Neuronal stem cell (in vitro differentiated cells): Measurements from ENCODE around the gene MAPKAP1.

Experiments used
- DNase-seq: peaks from one replicate; pipeline ENCODE4 v3.0.0-alpha.2; 2013; ENCODE audit warnings: low spot score
- H2AFZ ChIP-seq: one replicate; pipeline ENCODE4 v1.6.1; 2013; ENCODE audit warnings: mild to moderate bottlenecking, low read length, inconsistent platforms
- H2AK5ac ChIP-seq: 2 replicates; pipeline ENCODE4 v1.6.1; 2013; ENCODE audit warnings: low read depth, mild to moderate bottlenecking, inconsistent platforms, low read length, moderate library complexity, mixed read lengths
- H2BK120ac ChIP-seq: 2 replicates; pipeline ENCODE4 v1.6.1; 2013; ENCODE audit warnings: low read depth, mild to moderate bottlenecking, inconsistent platforms, low read length, moderate library complexity, mixed read lengths
- H2BK12ac ChIP-seq: one replicate; pipeline ENCODE4 v1.6.1; 2013; ENCODE audit warnings: low read length, inconsistent platforms
- H2BK15ac ChIP-seq: 2 replicates; pipeline ENCODE4 v1.6.1; 2013; ENCODE audit warnings: mild to moderate bottlenecking, low read length, inconsistent platforms, mixed read lengths
- H2BK5ac ChIP-seq: one replicate; pipeline ENCODE4 v1.6.1; 2013; ENCODE audit warnings: inconsistent platforms, mild to moderate bottlenecking, low read length, moderate library complexity
- H3K14ac ChIP-seq: one replicate; pipeline ENCODE4 v1.6.1; 2013; ENCODE audit warnings: low read length, inconsistent platforms
- H3K18ac ChIP-seq: 2 replicates; pipeline ENCODE4 v1.6.1; 2013; ENCODE audit warnings: low read length, inconsistent platforms
- H3K23ac ChIP-seq: 2 replicates; pipeline ENCODE4 v1.6.1; 2013; ENCODE audit warnings: low read depth, mild to moderate bottlenecking, mixed read lengths, low read length, inconsistent platforms; ENCODE audit not compliant: poor library complexity
- H3K27ac ChIP-seq: replicated peaks from 3 replicates; pipeline ENCODE4 v1.5.1; 2013; ENCODE audit warnings: low read length, inconsistent platforms
- H3K27me3 ChIP-seq, 3 experiments: 2 replicates each; pipeline ENCODE4 v1.6.1; 2013; ENCODE audit warnings: low read length in 3 of 3, mild to moderate bottlenecking in 2 of 3, inconsistent platforms in 1 of 3, low read depth in 1 of 3, mixed read lengths in 1 of 3, moderate library complexity in 1 of 3; ENCODE audit not compliant: control insufficient read depth in 3 of 3, insufficient read depth in 3 of 3
- H3K36me3 ChIP-seq, 2 donors: replicated peaks in 1 of 2; 2 replicates each; pipeline ENCODE4 v1.6.1; 2013; ENCODE audit warnings: low read length in 2 of 2; ENCODE audit not compliant: control insufficient read depth in 2 of 2, insufficient read depth in 2 of 2
- H3K4ac ChIP-seq: 2 replicates; pipeline ENCODE4 v1.6.1; 2013; ENCODE audit warnings: inconsistent platforms, mild to moderate bottlenecking, low read length, moderate library complexity
- H3K4me1 ChIP-seq, 2 donors: 1 replicate in 1 of 2; 2 replicates in 1 of 2; pipeline ENCODE4 v1.6.1; 2013; ENCODE audit warnings: low read length in 2 of 2, low read depth in 1 of 2; ENCODE audit not compliant: control insufficient read depth in 2 of 2, insufficient read depth in 1 of 2
- H3K4me2 ChIP-seq: one replicate; pipeline ENCODE4 v1.6.1; 2013; ENCODE audit warnings: mild to moderate bottlenecking, low read length, inconsistent platforms; ENCODE audit not compliant: insufficient read depth, poor library complexity, severe bottlenecking
- H3K4me3 ChIP-seq, 2 donors: 2 replicates each; pipeline ENCODE4 v1.5.1; 2013; ENCODE audit warnings: low read length in 2 of 2, mild to moderate bottlenecking in 2 of 2, inconsistent platforms in 1 of 2, moderate library complexity in 1 of 2
- H3K79me1 ChIP-seq: one replicate; pipeline ENCODE4 v1.6.1; 2013; ENCODE audit warnings: low read depth, mild to moderate bottlenecking, inconsistent platforms, low read length, moderate library complexity
- H3K9ac ChIP-seq: one replicate; pipeline ENCODE4 v1.6.1; 2013; ENCODE audit warnings: mild to moderate bottlenecking, low read depth, low read length, inconsistent platforms; ENCODE audit not compliant: poor library complexity
- H3K9me3 ChIP-seq, 2 donors: replicated peaks in 1 of 2; 2 replicates each; pipeline versions ENCODE3 to v1.6.1; 2013; ENCODE audit warnings: low read length in 2 of 2, mild to moderate bottlenecking in 2 of 2, inconsistent platforms in 1 of 2, low read depth in 1 of 2, mixed read lengths in 1 of 2, moderate library complexity in 1 of 2; ENCODE audit not compliant: control insufficient read depth in 2 of 2, insufficient read depth in 1 of 2
- H4K8ac ChIP-seq: one replicate; pipeline ENCODE4 v1.6.1; 2013; ENCODE audit warnings: low read depth, mild to moderate bottlenecking, inconsistent platforms, low read length, moderate library complexity
- H4K91ac ChIP-seq: one replicate; pipeline ENCODE4 v1.6.1; 2013; ENCODE audit warnings: low read length, low read depth, mild to moderate bottlenecking, inconsistent platforms; ENCODE audit not compliant: poor library complexity
- WGBS, 2 donors: extraction: QIAGEN DNeasy Blood & Tissue Kit; methylation state at CpG; one replicate each; pipeline ENCODE4 v1.1.7; 2013; ENCODE audit warnings: missing lambda C conversion rate in 2 of 2, mixed read lengths in 1 of 2; ENCODE audit not compliant: insufficient read length in 2 of 2, insufficient replicate concordance in 1 of 2; ENCODE audit errors: extremely low coverage in 2 of 2; 5-methylcytosine and 5-hydroxymethylcytosine counted together

Gene MAPKAP1

GRCh38 chr9:125551781-125552180 lies 155.2 kb downstream of the MAPKAP1 start:
- no peak overlapping the region for H3K14ac ChIP-seq
- no peak overlapping the region for H4K8ac ChIP-seq
- peaks cover 0 to 3% of the 10 kb centered on the region in 2 donors for H3K36me3 ChIP-seq
- no peak overlapping the region for H2AFZ ChIP-seq
- H3K4me1 ChIP-seq = peaks cover 9 to 11% of the 10 kb centered on the region in 2 donors
- H4K91ac ChIP-seq = no peak overlapping the region
- H2BK12ac ChIP-seq = no peak overlapping the region
- no peak overlapping the region for H3K4ac ChIP-seq
- no peaks in the 10 kb centered on the region for H3K9me3 ChIP-seq
- no peak overlapping the region for H3K4me3 ChIP-seq
- no peaks in the 10 kb centered on the region for H3K79me1 ChIP-seq
- H2BK5ac ChIP-seq = no peak overlapping the region
- no peak overlapping the region for H3K27ac ChIP-seq
- no peak overlapping the region for H2AK5ac ChIP-seq
- H3K18ac ChIP-seq = no peak overlapping the region
- no peak overlapping the region for H2BK15ac ChIP-seq
- H3K23ac ChIP-seq = no peak overlapping the region
- no peak overlapping the region for H3K9ac ChIP-seq
- no peak overlapping the region for H2BK120ac ChIP-seq
- H3K27me3 ChIP-seq = no peaks in the 10 kb centered on the region
- no peak overlapping the region for H3K4me2 ChIP-seq
- no peak for DNase-seq
- no CpG with 5 or more reads among the region's 1 CpG for WGBS, 2 donors

GRCh38 chr9:125549891-125550885 lies 156.8 kb downstream of the MAPKAP1 start:
- Histone ChIP-seq H3K4ac (no peak overlapping the region), H3K14ac (no peak overlapping the region), H3K27me3 (no peaks in the 10 kb centered on the region), H3K9me3 (no peaks in the 10 kb centered on the region), H3K23ac (no peak overlapping the region), H2AK5ac (no peak overlapping the region), H3K4me2 (no peak overlapping the region), H2BK12ac (no peak overlapping the region), H3K9ac (no peak overlapping the region), H4K91ac (no peak overlapping the region), H3K4me3 (no peak overlapping the region), H2BK120ac (no peak overlapping the region), H3K79me1 (no peaks in the 10 kb centered on the region), H3K27ac (no peak overlapping the region), H3K18ac (no peak overlapping the region), H2AFZ (no peak overlapping the region), H3K36me3 (no peaks in the 10 kb centered on the region), H3K4me1 (peaks cover 10 to 13% of the 10 kb centered on the region in 2 donors), H4K8ac (no peak overlapping the region), H2BK15ac (no peak overlapping the region), H2BK5ac (no peak overlapping the region)
- WGBS, 2 donors = no CpG with 5 or more reads among the region's 9 CpGs
- DNase-seq = no peak

GRCh38 chr9:125549465-125549871 lies 157.5 kb downstream of the MAPKAP1 start:
- Histone ChIP-seq H4K8ac (no peak overlapping the region), H3K9me3 (no peaks in the 10 kb centered on the region), H3K18ac (no peak overlapping the region), H2AK5ac (no peak overlapping the region), H3K4me3 (no peak overlapping the region), H2AFZ (no peak overlapping the region), H3K36me3 (no peaks in the 10 kb centered on the region), H3K14ac (no peak overlapping the region), H3K9ac (no peak overlapping the region), H3K23ac (no peak overlapping the region), H2BK15ac (no peak overlapping the region), H2BK120ac (no peak overlapping the region), H3K4me2 (no peak overlapping the region), H3K4me1 (peaks cover 10 to 13% of the 10 kb centered on the region in 2 donors), H3K27ac (no peak overlapping the region), H4K91ac (no peak overlapping the region), H2BK12ac (no peak overlapping the region), H3K79me1 (no peaks in the 10 kb centered on the region), H2BK5ac (no peak overlapping the region), H3K4ac (no peak overlapping the region), H3K27me3 (no peaks in the 10 kb centered on the region)
- WGBS, 2 donors = no CpG with 5 or more reads among the region's 7 CpGs
- DNase-seq = no peak

DNA sequence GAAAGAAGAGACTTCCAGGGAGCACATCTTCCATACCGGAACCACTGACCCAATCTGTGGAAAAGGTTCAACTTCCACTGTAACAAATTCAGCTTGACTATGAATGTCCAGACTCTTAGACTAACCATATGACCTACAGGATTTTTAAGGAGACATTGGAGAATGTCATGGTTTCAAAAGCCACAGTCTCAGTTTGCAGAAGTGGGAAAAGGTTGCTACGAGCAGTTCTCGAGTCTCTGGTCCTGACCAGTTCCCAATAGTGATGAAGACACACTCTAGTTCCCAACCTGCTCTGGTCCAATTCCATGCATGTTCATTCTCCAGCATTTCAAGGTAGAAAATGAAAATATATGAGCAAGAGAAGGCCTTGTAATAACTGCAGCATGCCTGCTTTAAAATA lies 158.0 kb downstream of the MAPKAP1 start:
- no peak overlapping the region for H3K14ac ChIP-seq
- DNase-seq = no peak
- H2BK120ac ChIP-seq = no peak overlapping the region
- no peak overlapping the region for H3K4ac ChIP-seq
- H3K4me1 ChIP-seq = peaks cover 10 to 13% of the 10 kb centered on the region in 2 donors
- H3K23ac ChIP-seq = no peak overlapping the region
- no peak overlapping the region for H2BK5ac ChIP-seq
- no peak overlapping the region for H3K4me3 ChIP-seq
- no peak overlapping the region for H3K4me2 ChIP-seq
- no peaks in the 10 kb centered on the region for H3K9me3 ChIP-seq
- H2BK15ac ChIP-seq = no peak overlapping the region
- no peaks in the 10 kb centered on the region for H3K79me1 ChIP-seq
- H4K8ac ChIP-seq = no peak overlapping the region
- no peak overlapping the region for H2BK12ac ChIP-seq
- no peaks in the 10 kb centered on the region for H3K27me3 ChIP-seq
- no CpG with 5 or more reads among the region's 3 CpGs for WGBS, 2 donors
- no peak overlapping the region for H2AK5ac ChIP-seq
- no peak overlapping the region for H3K9ac ChIP-seq
- H4K91ac ChIP-seq = no peak overlapping the region
- H3K27ac ChIP-seq = no peak overlapping the region
- H2AFZ ChIP-seq = no peak overlapping the region
- no peaks in the 10 kb centered on the region for H3K36me3 ChIP-seq
- H3K18ac ChIP-seq = no peak overlapping the region
